ENCODE data around the gene MYMK. TPM values are rescaled to one million over a fixed set of nuclear protein-coding genes. Genes with fewer than 3 reads are reported as not detected.

Gene MYMK
- polyA plus RNA-seq, 3 donors = not detected

DNA sequence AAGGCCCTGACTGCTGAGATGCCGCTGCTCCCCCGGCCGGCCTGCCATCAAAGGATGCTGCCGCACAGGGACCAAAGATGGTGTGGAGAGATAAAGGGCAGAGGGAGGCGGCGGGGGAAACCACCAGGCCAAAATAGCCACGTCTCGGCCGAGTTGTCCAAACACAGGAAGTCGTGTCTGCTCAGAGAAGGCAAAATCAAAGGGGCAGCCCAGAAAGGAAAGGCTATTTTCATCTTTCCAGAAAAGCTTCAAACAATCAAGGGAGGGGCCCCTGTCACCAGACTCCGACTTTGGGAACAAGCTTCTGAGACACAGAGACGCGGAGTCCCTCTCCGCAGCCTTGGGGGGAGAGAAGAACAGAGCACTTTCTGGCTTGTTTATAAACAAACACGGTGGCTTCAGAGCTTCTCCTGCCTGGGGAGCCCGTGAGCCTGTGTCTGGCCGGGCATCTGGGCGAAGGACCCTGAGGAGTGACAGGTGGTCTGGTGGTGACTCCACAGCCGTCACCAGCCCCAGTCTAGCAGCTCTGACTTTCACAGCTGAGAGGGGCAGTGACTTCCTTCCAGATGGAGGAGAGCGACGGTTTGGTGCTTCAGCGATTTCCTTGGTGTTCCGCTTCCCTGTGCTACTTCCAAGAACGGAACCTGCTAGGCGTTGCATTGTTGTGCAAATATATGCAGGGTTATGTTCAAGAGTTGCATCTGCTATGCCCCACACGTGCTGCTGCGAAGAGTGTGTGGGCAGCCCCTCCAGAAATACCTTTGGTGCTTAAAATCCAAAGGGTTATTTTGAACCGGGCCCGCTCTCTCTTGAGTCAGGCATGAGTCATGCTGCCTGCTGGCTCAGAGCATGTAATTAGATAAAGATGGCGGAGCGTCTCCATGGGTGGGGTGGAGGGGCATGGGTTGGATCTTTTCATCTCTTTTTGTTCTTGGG is 33.7 kb upstream of the MYMK start:
- no peak for DNase-seq

DNA sequence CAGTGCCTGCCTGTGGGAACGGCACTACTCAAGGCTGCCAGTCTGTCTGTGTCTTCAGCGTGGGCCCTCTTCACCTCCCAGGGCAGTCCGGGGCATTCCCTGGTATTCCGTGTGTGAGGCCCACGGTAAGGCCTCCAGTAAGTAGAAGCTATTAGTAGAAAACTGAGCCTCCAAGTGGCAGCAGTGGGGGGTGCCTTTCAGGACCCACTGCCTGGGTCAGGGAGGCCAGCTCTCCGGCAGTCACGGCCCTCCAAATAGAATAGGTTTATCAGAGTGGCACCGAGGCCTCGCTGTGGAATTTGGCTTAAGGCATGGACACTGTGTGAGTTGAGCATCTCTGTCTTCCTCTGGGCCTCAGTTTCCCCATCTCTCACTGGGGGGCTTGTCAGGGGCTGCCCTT is 32.8 kb upstream of the MYMK start:
- DNase-seq = no peak

DNA sequence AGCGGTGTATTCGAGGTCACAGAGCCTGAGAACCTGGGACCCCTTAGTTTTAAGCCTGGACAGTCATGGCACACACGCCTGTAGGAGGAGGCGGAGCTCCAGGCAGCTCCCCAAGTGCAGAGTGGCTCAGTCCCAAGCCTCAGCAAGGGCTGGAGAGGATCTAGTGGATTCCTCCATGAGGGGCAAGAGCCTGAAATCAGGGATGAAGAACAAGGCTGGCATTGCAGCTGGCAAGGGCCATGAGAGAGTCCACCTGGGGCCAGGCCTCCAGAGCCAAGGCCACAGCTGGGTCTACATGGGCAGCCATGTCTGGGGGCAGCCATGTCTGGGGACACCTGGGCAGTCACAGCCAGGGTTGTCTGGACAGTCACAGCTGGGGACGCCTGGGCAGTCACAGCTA is 31.6 kb upstream of the MYMK start:
- no peak for DNase-seq

DNA sequence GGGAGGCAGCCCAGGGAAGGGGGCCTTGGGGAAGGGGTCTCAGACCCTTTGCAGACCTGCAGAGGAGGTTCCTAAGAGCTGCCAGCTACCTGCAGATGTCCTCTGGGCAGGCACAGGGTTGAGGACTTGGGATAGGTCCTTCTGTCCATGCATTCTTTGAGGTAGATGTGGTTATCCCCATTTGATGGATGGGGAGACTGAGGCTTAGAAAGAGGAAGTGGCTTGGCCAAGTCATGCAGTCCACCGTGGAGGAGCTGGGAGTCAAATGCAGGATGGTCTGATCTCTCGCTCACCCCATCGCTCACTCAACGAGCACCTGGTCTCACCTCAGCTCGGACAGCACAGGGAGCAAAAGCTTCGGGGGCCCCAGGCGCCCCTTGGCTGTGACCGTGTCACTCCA is 30.0 kb upstream of the MYMK start:
- DNase-seq = no peak

DNA sequence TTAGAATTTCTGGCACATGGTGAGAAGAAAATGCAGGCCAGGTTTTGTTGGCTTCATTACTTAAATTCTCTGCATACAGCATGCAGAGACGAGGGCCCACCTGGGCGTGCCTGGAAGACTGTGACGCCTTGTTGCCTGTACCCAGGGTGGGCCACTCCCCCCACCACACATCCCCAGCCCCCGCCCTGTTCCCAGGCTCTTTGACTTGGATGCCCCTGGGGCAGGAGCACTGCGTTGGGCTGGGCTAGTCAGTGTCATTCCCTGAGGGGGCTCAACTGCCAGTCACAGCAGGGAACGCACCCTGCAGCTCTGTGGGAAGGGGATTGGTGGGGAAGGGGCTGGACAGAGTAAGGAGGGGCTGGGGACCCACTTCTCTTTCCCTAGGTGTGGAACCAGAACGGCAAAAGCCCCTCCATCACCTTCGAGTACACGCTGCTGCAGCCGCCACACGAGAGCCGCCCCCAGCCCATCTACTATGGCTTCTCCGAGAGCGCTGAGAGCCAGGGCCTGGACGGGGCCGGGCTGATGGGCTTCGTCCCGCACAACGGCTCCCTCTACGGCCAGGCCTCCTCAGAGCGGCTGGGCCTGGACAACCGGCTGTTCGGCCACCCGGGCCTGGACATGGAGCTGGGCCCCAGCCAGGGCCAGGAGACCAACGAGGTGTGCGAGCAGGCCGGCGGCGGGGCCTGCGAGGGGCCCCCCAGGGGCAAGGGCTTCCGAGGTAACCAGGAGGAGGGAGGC is 29.4 kb upstream of the MYMK start:
- DNase-seq = no peak

DNA sequence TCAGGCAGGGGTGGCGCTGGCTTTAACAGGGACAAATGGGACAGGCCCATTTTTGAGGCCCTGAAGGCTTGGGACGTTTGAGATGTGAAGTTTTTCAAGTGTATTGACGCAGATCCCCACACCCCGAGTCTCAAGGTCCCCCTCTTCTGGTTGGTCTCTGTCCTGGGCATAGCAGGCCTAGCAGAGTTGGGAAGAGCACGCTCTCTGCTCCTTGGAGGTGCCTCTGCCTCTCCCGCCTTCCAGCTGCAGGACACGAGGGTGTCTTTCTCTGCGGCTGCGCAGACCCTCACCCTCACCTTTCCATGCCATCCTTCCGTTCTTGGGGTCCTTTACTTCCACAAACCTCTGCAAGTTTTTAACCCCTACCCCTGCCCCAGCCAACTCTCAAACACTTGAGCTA is 28.4 kb upstream of the MYMK start:
- no peak for DNase-seq

DNA sequence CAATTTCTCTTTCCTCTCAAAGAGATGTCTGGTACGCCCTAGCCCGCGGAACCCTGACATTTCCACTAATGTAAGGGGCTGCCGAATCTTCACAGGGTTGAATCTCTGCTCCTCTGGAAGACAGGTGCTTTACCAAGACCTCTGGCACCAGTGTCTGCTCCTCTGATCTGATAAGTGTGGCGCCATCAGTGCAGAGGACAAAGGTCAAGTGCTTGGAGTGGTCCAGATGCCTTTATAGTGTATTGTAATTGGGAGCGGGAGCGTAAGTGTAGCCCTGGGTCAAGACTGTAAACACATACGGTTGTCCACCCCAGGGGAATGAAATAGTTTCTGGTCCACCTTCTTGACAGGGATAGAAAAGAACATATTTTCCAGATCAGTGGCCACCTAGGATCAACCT is 27.5 kb upstream of the MYMK start:
- no peak for DNase-seq

DNA sequence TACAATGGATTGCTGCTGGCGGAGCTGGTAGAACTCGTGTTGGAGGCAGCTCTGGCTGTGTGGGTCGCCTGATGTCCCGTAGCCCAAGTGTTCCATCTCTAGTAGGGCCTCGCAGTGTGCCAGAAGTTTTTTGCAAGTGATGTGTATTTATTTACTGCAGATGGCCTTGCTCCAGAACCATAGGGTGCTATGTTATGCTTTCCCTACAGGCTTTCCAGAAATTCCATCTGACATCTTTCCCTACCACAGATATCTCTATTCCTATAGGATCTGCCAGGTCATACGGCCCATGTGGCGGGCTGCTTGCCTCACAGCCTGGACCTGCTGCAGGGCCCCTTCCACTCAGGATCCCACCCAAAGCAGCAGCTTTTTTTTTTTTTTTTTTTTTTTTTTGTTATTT is 26.7 kb upstream of the MYMK start:
- DNase-seq = no peak

DNA sequence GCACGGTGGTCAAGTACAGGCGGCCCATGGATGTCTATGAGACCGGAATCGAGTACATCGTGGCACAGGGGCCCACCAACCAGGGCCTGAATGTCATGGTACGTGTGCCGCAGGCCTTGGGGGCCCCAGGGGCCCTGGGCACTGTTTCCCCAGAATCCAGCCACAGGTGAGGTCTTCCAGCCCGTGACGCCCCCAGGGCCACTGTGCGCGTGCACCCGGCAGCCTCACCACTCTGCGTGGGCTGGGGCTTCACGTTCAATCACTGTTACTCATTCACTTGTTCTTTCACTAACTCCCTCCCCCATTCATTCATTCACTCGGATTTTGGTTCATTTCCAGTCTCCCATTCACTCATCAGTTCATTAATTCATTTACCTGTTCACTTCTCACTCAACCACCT is 22.4 kb upstream of the MYMK start:
- no peak for DNase-seq

DNA sequence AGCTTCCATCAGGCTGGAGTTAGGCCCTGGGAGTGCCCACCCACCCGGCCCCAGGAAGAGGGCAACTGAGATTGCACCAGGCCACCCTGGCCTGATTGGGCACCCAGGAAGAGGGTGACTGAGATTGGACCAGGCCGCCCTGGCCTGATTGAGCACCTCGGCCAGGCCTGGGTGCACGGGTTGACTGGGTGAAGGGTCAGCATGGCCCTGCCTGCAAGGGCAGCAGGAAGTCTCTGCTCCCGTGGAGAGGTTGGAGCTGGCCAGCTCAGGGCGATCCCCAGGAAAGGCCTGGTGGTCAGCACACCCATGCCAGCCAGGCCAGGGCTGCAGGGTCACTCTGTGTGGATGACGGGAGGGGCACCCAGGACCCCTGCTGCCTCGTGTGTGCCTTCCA is 21.5 kb upstream of the MYMK start:
- DNase-seq = no peak

DNA sequence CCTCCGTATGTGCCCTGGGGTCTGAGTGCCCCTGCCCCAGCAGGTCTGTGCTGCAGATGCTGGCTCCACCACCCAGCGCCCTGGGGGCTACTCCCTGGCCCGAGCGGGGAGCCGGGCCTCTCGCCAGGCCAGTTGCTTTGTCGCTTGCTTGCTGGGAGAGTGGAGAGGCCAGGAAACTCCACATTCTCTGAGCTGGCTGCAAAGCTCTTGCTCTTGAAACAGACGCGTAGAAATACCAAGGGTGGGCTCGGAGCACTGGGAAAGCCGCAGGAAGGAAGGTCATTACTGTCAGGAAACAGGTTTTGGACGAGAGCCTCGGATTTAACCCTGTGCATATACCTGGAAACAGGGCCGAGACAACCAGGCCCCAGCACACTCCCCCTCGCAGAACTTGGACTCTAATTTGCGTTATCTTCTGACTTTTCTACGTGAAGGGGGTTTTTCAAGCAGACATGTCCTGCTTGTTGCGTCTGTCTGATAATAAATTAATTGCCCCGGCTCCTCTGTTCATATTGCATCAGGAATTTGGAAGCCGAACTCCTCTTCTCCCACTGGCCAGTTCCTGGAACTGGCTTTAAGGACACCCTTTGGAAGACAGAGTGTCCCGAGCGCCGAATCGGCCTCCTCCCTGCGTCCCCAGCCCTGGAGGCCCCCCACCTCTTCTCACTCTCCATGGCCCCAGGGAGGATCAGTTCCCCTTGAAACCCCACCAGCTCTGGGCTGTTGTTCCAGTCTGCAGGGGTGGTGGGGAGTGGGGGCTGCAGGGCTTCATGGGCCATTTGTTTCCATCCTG is 20.9 kb upstream of the MYMK start:
- no peak for DNase-seq

DNA sequence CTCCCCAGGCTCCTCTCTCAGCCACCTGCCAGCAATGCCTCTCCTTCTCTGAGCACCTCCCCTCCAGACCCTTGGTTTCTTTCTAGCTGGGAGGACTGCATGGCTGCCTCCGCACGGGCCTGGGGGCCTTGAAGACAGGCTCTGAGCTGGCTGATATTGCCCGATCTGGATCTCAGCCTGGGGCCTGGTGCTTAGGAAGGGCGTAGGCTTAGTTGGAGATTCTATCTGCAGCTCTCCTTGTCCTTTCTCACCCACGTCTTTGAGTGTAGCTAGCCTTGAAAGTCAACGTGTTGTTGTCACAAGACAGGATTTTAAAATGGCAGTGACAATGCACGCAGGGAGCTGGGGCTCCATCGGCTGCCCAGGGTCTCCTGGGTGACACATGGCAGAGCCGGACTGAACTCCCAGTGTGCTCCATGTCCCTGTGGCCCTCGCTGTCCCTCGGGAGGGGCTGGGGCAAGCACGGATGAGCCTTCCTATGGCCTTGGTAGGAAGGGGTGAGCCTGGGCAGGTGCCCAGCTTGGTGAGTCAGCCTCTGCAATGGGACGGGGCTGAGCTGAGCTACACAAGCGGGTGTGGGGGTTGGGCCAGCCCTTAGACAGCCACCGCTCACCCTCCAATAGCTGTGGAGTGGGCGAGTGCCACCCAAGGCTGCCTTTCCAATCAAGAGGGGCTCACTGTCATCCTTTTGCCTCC is 19.2 kb upstream of the MYMK start:
- no peak for DNase-seq

DNA sequence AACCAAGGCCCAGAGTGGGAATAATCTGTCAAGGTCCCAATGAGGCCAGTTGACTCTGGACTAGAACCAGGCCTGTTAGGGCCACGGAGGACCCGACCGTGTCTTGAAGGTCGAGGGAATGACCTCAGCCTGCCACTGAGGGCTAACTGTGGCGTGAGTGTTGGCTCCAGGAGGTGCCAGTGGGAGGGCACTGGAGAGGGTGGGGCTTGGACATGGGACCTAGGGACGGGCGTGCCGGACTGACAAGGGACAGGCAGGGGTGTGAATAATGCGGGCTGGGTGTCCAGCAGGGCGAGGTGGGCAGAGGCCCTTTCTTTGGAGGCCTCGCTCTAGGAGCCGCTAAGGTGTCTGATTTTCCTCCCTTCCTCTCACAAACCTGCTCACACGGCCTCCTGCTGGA is 17.2 kb upstream of the MYMK start:
- no peak for DNase-seq

DNA sequence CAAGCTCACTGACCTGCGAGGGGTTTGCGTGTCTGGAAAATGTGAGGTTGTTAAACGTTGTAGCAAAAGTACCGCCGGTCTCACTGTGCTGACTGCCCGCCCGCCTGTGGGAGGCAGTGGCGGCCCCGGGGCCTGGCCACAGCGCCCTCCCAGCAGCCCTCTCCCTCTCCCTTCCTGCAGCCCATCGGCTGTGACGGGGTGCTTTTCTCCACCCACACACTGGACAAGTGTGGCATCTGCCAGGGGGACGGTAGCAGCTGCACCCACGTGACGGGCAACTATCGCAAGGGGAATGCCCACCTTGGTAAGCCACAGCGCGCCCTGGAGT is 15.9 kb upstream of the MYMK start:
- DNase-seq = no peak

DNA sequence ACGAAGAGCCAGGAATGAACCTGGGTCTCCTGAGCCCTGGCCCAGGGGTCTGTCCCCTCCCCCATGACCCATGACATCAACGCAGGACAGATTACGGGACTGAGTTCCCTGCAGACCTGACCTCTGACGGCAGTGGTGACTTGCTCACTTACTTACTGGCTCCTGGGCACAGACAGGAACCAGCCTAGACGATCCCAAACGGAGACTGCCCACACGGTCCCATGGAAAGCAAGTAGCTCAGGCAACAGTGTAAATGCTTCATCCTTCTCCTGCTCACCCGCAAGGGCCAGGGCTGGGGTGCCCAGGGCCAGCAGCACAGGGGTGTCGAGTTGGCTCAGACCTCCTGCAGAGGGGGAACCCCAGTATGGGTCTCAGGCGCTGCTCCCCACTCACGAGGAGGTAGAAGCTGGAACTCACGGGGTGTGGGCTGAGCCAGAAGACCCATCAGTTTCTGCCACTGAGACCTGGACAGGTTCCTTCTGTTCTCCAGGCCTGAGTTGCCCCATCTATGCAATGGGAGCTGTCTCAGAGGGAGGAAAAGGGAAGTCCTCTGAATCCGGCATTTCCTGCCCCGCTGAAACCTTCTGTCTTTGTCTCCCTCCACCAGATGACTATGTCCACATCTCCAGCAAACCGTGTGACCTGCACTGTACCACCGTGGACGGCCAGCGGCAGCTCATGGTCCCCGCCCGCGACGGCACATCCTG is 15.4 kb upstream of the MYMK start:
- no peak for DNase-seq

DNA sequence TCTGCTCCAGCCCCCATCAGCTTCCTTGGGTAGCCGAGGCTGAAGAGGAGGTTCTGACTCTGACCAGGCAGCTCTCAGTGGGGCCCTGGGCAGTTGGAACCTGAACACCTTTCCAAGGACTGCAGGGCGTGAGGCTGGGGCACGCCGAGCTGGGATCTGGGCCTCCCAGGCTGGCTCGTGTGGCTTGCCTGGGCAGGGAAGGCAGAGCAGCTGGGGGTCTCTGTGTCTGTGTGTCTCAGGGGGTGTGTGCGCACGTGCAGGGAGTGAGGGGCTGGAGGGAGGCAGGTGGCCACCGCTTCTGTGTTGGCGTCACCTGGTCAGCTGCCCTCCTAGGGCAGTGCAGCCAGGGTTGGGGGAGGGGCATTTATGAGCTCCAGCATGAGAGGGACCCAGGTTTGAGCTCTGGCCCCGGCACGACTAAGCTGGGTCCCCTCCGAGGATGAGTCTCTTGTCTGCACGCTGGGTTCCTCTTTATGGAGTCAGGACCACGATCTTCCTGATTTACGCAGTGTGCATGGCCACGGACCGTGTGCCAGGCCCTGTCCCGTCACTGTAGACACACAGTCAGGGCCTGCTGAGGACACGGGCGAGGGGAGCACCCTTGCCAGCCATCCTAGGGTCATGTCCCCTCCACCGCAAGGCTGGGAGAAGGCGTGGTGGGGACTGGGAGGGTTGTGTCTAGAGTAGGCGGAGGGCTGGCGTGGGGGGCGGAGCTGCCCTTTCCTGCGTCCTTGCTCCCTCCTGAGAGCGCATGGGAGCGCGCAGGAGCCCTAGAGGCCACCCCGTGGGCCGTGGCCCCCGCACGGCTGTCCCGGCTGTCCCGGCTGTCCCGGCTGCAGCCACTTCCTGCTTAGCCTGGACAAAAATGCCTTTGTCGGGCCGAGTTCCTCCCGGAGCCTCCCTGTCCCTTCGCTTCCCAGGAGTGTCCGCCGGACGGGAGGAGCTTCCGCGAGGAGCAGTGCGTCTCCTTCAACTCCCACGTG is 14.4 kb upstream of the MYMK start:
- no peak for DNase-seq

DNA sequence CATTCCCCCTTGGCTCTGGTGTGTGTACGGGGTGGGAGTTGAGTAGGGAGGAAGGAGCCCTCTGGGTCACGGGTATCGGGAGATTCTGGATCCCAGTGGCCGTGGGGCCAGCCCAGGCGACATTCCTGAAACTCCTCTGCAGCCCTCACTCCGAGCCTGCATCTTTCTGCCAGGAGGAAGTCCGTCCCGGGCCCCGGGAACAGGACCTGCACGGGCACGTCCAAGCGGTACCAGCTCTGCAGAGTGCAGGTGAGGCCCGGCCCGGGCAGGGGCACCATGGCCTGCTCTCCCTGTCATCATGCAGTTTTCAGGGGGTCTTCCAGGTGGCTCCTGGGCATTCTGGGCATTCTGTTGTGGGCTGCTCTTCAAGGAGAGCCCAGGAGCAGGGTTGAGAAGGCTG is 13.4 kb upstream of the MYMK start:
- no peak for DNase-seq

DNA sequence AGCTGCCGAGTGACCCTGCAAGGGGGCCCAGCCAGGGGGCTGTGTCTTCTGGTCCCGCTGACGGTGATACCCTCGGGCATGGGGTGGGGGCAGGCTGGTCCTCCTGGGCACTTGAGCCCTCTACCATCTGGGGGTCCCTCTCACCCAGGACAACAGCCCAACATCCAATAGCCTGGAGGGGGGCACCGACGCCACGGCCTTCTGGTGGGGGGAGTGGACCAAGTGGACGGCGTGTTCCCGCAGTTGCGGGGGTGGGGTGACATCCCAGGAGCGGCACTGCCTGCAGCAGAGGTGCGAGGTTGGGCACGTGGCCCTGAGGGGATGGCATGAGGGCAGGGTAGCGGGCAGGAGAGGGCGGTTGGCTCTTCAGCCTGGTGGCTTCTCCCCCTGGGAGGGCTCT is 12.5 kb upstream of the MYMK start:
- no peak for DNase-seq

DNA sequence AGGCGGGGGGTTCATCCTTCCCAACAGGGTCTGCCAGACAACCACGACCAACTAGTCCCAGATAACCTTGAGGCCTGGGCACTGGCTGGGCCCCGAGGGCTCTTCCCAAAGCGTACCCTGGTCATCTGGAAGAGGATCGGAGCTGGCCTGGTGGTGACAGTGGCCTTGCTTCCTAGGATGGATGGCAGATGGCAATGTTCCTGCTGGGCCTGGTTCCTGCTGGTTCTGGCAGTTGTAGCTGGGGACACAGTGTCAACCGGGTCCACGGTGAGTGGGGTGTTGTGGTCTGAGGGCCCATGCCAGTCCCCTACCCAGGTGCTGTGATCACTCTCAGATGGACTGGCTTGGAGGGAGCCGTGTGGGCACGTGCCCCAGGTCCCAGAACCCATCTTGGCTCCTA is 11.8 kb upstream of the MYMK start:
- DNase-seq = no peak

DNA sequence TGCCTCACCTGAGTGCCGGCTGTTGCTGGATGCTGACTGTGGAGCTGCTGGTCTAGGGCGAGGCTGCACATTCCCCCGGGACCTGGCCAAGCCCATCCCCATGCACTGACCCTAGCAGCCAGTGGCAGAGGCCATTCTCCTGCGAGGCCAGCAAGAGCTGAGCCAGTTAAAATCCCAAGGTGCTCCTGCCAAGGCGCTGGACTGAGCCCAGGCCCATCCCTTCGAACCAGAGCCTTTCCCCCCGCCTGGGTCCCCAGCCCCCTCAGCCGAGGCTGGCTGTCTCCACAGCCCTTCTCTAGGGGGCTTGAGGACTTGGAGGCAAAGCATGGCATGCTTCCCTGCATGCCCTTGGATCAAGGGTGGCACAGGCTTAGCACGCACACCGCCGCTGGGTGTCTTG is 11.3 kb upstream of the MYMK start:
- DNase-seq = no peak
